ENCODE data around the gene CDX1.

The CDX1 gene

GRCh38 chr5:150166650-150167511 is at the start of gene CDX1:
TSS of gene CDX1 (plus strand) at chr5:150166778. CDS start at chr5:150166877, 99 bp downstream.
- no peak for DNase-seq

GRCh38 chr5:150117945-150118560 is 48.5 kb upstream of the CDX1 start:
- no peak for DNase-seq

- no peak for DNase-seq
Observed at GRCh38 chr5:150118561-150119229, 47.9 kb upstream of the CDX1 start.

GRCh38 chr5:150119421-150120061 is 47.0 kb upstream of the CDX1 start:
- DNase-seq: no peak

- DNase-seq: no peak
Observed at GRCh38 chr5:150120062-150120441, 46.5 kb upstream of the CDX1 start.

- DNase-seq: no peak
Observed at GRCh38 chr5:150120617-150121447, 45.7 kb upstream of the CDX1 start.

GRCh38 chr5:150121448-150122157 is 45.0 kb upstream of the CDX1 start:
- no peak for DNase-seq

- no peak for DNase-seq
Observed at GRCh38 chr5:150122158-150122510, 44.4 kb upstream of the CDX1 start.

- no peak for DNase-seq
Observed at GRCh38 chr5:150122536-150123481, 43.8 kb upstream of the CDX1 start.

- DNase-seq: no peak
Observed at GRCh38 chr5:150123542-150123941, 43.0 kb upstream of the CDX1 start.

- no peak for DNase-seq
Observed at GRCh38 chr5:150124111-150124557, 42.4 kb upstream of the CDX1 start.

GRCh38 chr5:150124596-150124995 is 42.0 kb upstream of the CDX1 start:
- no peak for DNase-seq

GRCh38 chr5:150125334-150125733 is 41.2 kb upstream of the CDX1 start:
- DNase-seq: no peak

- DNase-seq: no peak
Observed at GRCh38 chr5:150126199-150126920, 40.2 kb upstream of the CDX1 start.

- no peak for DNase-seq
Observed at GRCh38 chr5:150126921-150127265, 39.7 kb upstream of the CDX1 start.

GRCh38 chr5:150129454-150129812 is 37.1 kb upstream of the CDX1 start:
- no peak for DNase-seq

- no peak for DNase-seq
Observed at GRCh38 chr5:150129813-150130492, 36.6 kb upstream of the CDX1 start.

- no peak for DNase-seq
Observed at GRCh38 chr5:150130493-150130922, 36.1 kb upstream of the CDX1 start.

- DNase-seq: no peak
Observed at GRCh38 chr5:150131461-150131860, 35.1 kb upstream of the CDX1 start.

Measured in NCI-H524 treated with DMSO at 0.1 percent for 48 hours (cell line).